IMR-90 (cell line): Measurements from ENCODE around the gene PALM3. TPM values are rescaled to one million over a fixed set of nuclear protein-coding genes. Genes with fewer than 3 reads are reported as not detected.

ENCODE experiments used
- ATAC-seq: fragments of 200-7000 bp; cut with Tn5 transposase; 2 replicates; pipeline ENCODE4 v1.9.1; 2020; ENCODE audit warnings: low read depth, mild to moderate bottlenecking, moderate library complexity
- BruUV-seq: library from RNA; stranded (reverse); fragments of 400-500 nt; replicated peaks from 2 replicates; lab custom pipeline; 2021; lab: Mats Ljungman, UMichigan
- CTCF ChIA-PET: fragments of 300-600 bp; formaldehyde crosslinking; extraction: SDS; loops from one replicate; lab custom pipeline; 2021; ENCODE audit warnings: antibody characterized with exemption; lab: Yijun Ruan, JAX
- POLR2A ChIA-PET: fragments of 300-600 bp; sonication (Branson Sonifier 250); formaldehyde crosslinking; loops from one replicate; lab custom pipeline; 2022; ENCODE audit warnings: antibody characterized with exemption; ENCODE audit not compliant: unreplicated experiment; lab: Charles Lee
- DNase-seq: peaks from one replicate; pipeline ENCODE4 v3.0.0; 2013
- H2AFZ ChIP-seq: replicated peaks from 2 replicates; pipeline ENCODE3; 2013; ENCODE audit warnings: low read length, mild to moderate bottlenecking; ENCODE audit not compliant: poor library complexity
- H2AK5ac ChIP-seq: 2 replicates; pipeline ENCODE4 v1.6.1; 2013; ENCODE audit warnings: low read depth, low read length, inconsistent platforms
- H2AK9ac ChIP-seq: replicated peaks from 2 replicates; pipeline ENCODE3; 2013; ENCODE audit warnings: mild to moderate bottlenecking, low read depth, low read length, moderate library complexity; ENCODE audit not compliant: poor library complexity
- H2BK120ac ChIP-seq: 2 replicates; pipeline ENCODE4 v1.6.1; 2013; ENCODE audit warnings: low read depth, low read length, inconsistent platforms
- H2BK15ac ChIP-seq: 3 replicates; pipeline ENCODE4 v1.6.1; 2013; ENCODE audit warnings: low read depth, low read length, inconsistent platforms
- H2BK20ac ChIP-seq: 2 replicates; pipeline ENCODE4 v1.6.1; 2013; ENCODE audit warnings: low read depth, mild to moderate bottlenecking, inconsistent platforms, low read length, moderate library complexity
- H2BK5ac ChIP-seq: 2 replicates; pipeline ENCODE4 v1.6.1; 2013; ENCODE audit warnings: mild to moderate bottlenecking, low read depth, low read length, inconsistent platforms; ENCODE audit not compliant: poor library complexity, severe bottlenecking
- H3K14ac ChIP-seq: replicated peaks from 2 replicates; pipeline ENCODE4 v1.6.1; 2013; ENCODE audit warnings: low read depth, low read length, inconsistent platforms
- H3K18ac ChIP-seq: 2 replicates; pipeline ENCODE4 v1.6.1; 2013; ENCODE audit warnings: low read depth, low read length, control low read depth
- H3K23ac ChIP-seq: 2 replicates; pipeline ENCODE4 v1.6.1; 2013; ENCODE audit warnings: low read depth, low read length, inconsistent platforms
- H3K27ac ChIP-seq: 2 replicates; pipeline ENCODE4 v1.5.1; 2013; ENCODE audit warnings: mild to moderate bottlenecking, control low read depth, low read length; ENCODE audit not compliant: insufficient read depth
- H3K27me3 ChIP-seq: 2 replicates; pipeline ENCODE4 v1.6.1; 2013; ENCODE audit warnings: low read length; ENCODE audit not compliant: control insufficient read depth, insufficient read depth
- H3K36me3 ChIP-seq: 2 replicates; pipeline ENCODE4 v1.6.1; 2013; ENCODE audit warnings: low read length, mixed read lengths; ENCODE audit not compliant: control insufficient read depth, insufficient read depth
- H3K4ac ChIP-seq: 2 replicates; pipeline ENCODE4 v1.6.1; 2013; ENCODE audit warnings: low read depth, low read length, inconsistent platforms
- H3K4me1 ChIP-seq: 2 replicates; pipeline ENCODE4 v1.6.1; 2013; ENCODE audit warnings: low read length, mixed read lengths; ENCODE audit not compliant: control insufficient read depth, insufficient read depth
- H3K4me2 ChIP-seq: 2 replicates; pipeline ENCODE4 v1.6.1; 2013; ENCODE audit warnings: low read depth, mild to moderate bottlenecking, control low read depth, low read length, moderate library complexity
- H3K4me3 ChIP-seq: 2 replicates; pipeline ENCODE4 v1.5.1; 2013; ENCODE audit warnings: low read depth, mild to moderate bottlenecking, control low read depth, low read length, moderate library complexity; ENCODE audit not compliant: insufficient read depth
- H3K56ac ChIP-seq: 2 replicates; pipeline ENCODE4 v1.6.1; 2013; ENCODE audit warnings: low read length, inconsistent platforms; ENCODE audit not compliant: insufficient read depth; ENCODE audit errors: extremely low read depth
- H3K79me1 ChIP-seq, 2 experiments: 2 replicates each; pipeline ENCODE4 v1.6.1; 2013; ENCODE audit warnings: low read length in 2 of 2, inconsistent platforms in 1 of 2, low read depth in 1 of 2
- H3K9ac ChIP-seq: 2 replicates; pipeline ENCODE4 v1.6.1; 2013; ENCODE audit warnings: low read depth, low read length, control low read depth
- H3K9me1 ChIP-seq: 2 replicates; pipeline ENCODE4 v1.6.1; 2013; ENCODE audit warnings: low read length, inconsistent platforms; ENCODE audit not compliant: insufficient read depth
- H3K9me3 ChIP-seq: 2 replicates; pipeline ENCODE4 v1.6.1; 2013; ENCODE audit warnings: low read length; ENCODE audit not compliant: control insufficient read depth, insufficient read depth
- H4K20me1 ChIP-seq: 2 replicates; pipeline ENCODE4 v1.6.1; 2013; ENCODE audit warnings: low read length, inconsistent platforms; ENCODE audit not compliant: insufficient read depth
- H4K5ac ChIP-seq: 2 replicates; pipeline ENCODE4 v1.6.1; 2013; ENCODE audit warnings: mild to moderate bottlenecking, low read depth, low read length, control low read depth
- H4K8ac ChIP-seq, 2 experiments: 2 replicates each; pipeline ENCODE4 v1.6.1; 2013; ENCODE audit warnings: low read depth in 2 of 2, low read length in 2 of 2, control low read depth in 1 of 2, inconsistent platforms in 1 of 2
- H4K91ac ChIP-seq: 2 replicates; pipeline ENCODE4 v1.6.1; 2013; ENCODE audit warnings: low read depth, low read length, inconsistent platforms; ENCODE audit not compliant: insufficient read depth
- MAFK ChIP-seq: IDR thresholded peaks from 2 replicates; pipeline ENCODE4 v1.6.1; 2012; ENCODE audit warnings: low read depth, low read length, improper control_type of control experiment
- MAZ ChIP-seq: IDR thresholded peaks from 2 replicates; pipeline ENCODE4 v1.6.1; 2012; ENCODE audit warnings: low read depth, mild to moderate bottlenecking, low read length, improper control_type of control experiment, moderate library complexity, borderline replicate concordance
- NFE2L2 ChIP-seq: fragments of 150-350 bp; IDR thresholded peaks from 2 replicates; pipeline ENCODE4 v1.6.1; 2016; ENCODE audit warnings: low read depth, mild to moderate bottlenecking, low read length
- POLR2A ChIP-seq: IDR thresholded peaks from 2 replicates; pipeline ENCODE4 v1.6.1; 2012; ENCODE audit warnings: mild to moderate bottlenecking, low read depth, low read length
- RFX5 ChIP-seq: IDR thresholded peaks from 2 replicates; pipeline ENCODE4 v1.8.0; 2012; ENCODE audit warnings: low read depth, mild to moderate bottlenecking, low read length, moderate library complexity
- SMC3 ChIP-seq: fragments of 150-350 bp; IDR thresholded peaks from 2 replicates; pipeline ENCODE4 v1.6.1; 2016; ENCODE audit warnings: low read depth, mild to moderate bottlenecking, antibody characterized with exemption, low read length, moderate library complexity
- WGBS, 2 experiments: methylation state at CpG; one replicate each; pipeline versions ENCODE4 v1.1.5 to v1.1.7; 2013; ENCODE audit warnings: missing lambda C conversion rate in 2 of 2; ENCODE audit not compliant: insufficient read length in 1 of 2; ENCODE audit errors: extremely low coverage in 2 of 2; 5-methylcytosine and 5-hydroxymethylcytosine counted together
- dilution Hi-C: fragments of 300-500 bp; cut with HindIII; formaldehyde crosslinking; loops from one replicate; pipeline ENCODE4 v1.14.3; 2018; ENCODE audit warnings: low sequenced_read_pairs; ENCODE audit not compliant: unreplicated experiment
- in situ Hi-C: fragments of 300-500 bp; cut with MboI; formaldehyde crosslinking; loops from 3 replicates; pipeline ENCODE4 v1.14.3; 2019; ENCODE audit warnings: low sequenced_read_pairs, inconsistent platforms, mixed read lengths
- intact Hi-C: fragments of 100-400 bp; cut with micrococcal nuclease; formaldehyde crosslinking; loops from 2 replicates; pipeline ENCODE4 v1.10.0; 2022
- polyA plus RNA-seq, 3 experiments: library from polyadenylated mRNA; depleted of rRNA; stranded (reverse); fragments of >200 nt; gene quantifications; 2 replicates each; pipeline ENCODE4 v1.2.3, GENCODE V29; 2012; ENCODE audit warnings: low replicate concordance in 1 of 3
- total RNA-seq: library from RNA; depleted of rRNA; stranded (reverse); fragments of >200 nt; gene quantifications from 2 replicates; pipeline ENCODE4 v1.2.3, GENCODE V29; 2012
- TF ChIP-seq, protein P1 (sequence below): conservative IDR thresholded peaks from 2 replicates; pipeline ENCODE4 v1.5.1; 2012; ENCODE audit warnings: mild to moderate bottlenecking, low read depth, low read length, improper control_type of control experiment
- TF ChIP-seq, protein P2 (sequence below): fragments of 150-350 bp; IDR thresholded peaks from 2 replicates; pipeline ENCODE4 v1.6.1; 2017; ENCODE audit warnings: mild to moderate bottlenecking, antibody characterized with exemption, low read length, low read depth

The PALM3 gene
- total and polyA plus RNA-seq, 2 of the 4 experiments (the other 2 are of a cell fraction) = 0.18 to 0.84 TPM

DNA sequence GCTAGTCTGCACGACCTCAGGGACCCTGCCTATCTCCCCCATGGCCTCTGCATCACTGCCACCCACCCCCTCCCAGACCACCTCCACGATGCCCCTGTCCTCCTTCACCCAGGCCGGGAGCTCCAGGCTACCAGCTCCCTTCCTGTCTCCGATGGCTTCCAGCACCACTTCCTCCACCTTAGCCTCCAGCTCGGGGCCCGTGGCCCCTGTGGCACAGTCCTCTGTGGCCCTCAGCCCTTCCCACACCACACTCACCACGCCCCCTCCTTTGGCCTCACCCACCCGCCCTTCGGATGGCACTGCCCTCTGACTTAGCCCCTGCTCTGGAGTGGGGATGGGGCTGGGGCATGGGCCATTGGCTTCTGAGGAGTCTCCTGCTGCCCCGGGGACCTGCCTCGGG lies 7.2 kb downstream of the PALM3 start:
- H3K36me3 ChIP-seq = no peaks in the 10 kb centered on the region
- DNase-seq = no peak
- ATAC-seq = no peak
- no peak overlapping the region for H2BK5ac ChIP-seq
- H2BK15ac ChIP-seq = no peak overlapping the region
- H3K4ac ChIP-seq = no peak overlapping the region
- no peaks in the 10 kb centered on the region for H3K9me1 ChIP-seq
- ChIA-PET CTCF (interaction anchor here (0.5 kb wide), 1 partner anchor 255 kb away, joined by 3 read pairs; no protein-coding TSS in a partner anchor), POLR2A (no interaction called here)
- no peaks in the 10 kb centered on the region for H4K20me1 ChIP-seq
- dilution Hi-C loops = no loop called here
- no peak overlapping the region for H2BK120ac ChIP-seq
- H2AK5ac ChIP-seq = no peak overlapping the region
- H3K56ac ChIP-seq = no peak overlapping the region
- no peak overlapping the region for H2AK9ac ChIP-seq
- no peaks in the 10 kb centered on the region for H3K79me1 ChIP-seq
- H2AFZ ChIP-seq = no peak overlapping the region
- TF ChIP-seq, protein P1, sequence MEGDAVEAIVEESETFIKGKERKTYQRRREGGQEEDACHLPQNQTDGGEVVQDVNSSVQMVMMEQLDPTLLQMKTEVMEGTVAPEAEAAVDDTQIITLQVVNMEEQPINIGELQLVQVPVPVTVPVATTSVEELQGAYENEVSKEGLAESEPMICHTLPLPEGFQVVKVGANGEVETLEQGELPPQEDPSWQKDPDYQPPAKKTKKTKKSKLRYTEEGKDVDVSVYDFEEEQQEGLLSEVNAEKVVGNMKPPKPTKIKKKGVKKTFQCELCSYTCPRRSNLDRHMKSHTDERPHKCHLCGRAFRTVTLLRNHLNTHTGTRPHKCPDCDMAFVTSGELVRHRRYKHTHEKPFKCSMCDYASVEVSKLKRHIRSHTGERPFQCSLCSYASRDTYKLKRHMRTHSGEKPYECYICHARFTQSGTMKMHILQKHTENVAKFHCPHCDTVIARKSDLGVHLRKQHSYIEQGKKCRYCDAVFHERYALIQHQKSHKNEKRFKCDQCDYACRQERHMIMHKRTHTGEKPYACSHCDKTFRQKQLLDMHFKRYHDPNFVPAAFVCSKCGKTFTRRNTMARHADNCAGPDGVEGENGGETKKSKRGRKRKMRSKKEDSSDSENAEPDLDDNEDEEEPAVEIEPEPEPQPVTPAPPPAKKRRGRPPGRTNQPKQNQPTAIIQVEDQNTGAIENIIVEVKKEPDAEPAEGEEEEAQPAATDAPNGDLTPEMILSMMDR = no peak
- TF ChIP-seq MAZ (no peak), RFX5 (no peak), SMC3 (no peak), MAFK (no peak), POLR2A (no peak), NFE2L2 (no peak)
- TF ChIP-seq, protein P2, sequence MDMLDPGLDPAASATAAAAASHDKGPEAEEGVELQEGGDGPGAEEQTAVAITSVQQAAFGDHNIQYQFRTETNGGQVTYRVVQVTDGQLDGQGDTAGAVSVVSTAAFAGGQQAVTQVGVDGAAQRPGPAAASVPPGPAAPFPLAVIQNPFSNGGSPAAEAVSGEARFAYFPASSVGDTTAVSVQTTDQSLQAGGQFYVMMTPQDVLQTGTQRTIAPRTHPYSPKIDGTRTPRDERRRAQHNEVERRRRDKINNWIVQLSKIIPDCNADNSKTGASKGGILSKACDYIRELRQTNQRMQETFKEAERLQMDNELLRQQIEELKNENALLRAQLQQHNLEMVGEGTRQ = no peak
- no peak overlapping the region for H3K14ac ChIP-seq
- H4K91ac ChIP-seq = no peak overlapping the region
- no peak overlapping the region for H2BK20ac ChIP-seq
- H3K9ac ChIP-seq = no peak overlapping the region
- H3K23ac ChIP-seq = no peak overlapping the region
- 54% methylated on average over 2 of the region's 11 CpGs; no CpG with 5 or more reads in 1 of the 2 experiments for WGBS, 2 experiments
- H3K9me3 ChIP-seq = peaks cover 2% of the 10 kb centered on the region; the same call in 1 of the 2 replicates
- H3K4me1 ChIP-seq = peaks cover 1% of the 10 kb centered on the region; the same call in 1 of the 2 replicates
- peaks cover 32% of the 10 kb centered on the region for H3K27me3 ChIP-seq
- intact Hi-C loops = no loop called here
- BruUV-seq = no TSS peak
- H3K4me2 ChIP-seq = no peak overlapping the region
- no peak overlapping the region for H4K8ac ChIP-seq
- no peak overlapping the region for H3K18ac ChIP-seq
- H3K27ac ChIP-seq = no peak overlapping the region
- H4K5ac ChIP-seq = no peak overlapping the region
- no peak overlapping the region for H3K4me3 ChIP-seq
- in situ Hi-C loops = no loop called here
